ENCODE data around the gene NABP2.

NABP2 gene

DNA sequence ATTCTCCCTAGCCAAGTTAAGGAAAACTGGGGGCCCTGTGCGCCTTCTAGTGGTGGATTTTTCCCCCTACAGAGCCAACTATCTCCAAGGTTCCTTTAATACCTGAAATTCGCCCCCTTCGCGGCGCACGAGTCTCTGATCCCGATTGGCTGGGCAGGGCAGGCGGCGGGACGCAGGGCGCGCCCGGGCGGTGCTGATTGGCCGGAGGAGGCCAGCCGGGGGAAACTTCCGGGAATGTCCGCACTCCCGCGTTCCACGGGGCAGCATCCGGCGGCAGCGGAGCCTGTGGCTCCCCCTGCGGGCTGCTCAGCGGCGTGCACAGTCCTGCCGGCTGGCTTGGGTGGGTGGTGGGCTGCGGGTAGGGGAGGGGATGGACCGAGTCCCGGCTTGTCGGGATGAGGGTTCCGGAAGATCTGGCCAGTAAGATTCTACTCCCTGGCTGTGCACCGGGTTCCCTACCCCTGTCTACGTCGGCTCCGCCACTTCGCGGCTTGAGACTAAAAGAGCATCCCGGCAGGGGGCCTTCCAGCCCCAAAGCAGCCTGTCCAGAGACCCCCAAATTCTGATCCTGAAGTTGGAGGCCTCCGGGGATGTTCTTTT lies at the start of gene NABP2:
TSS of gene NABP2 (plus strand) at position 241 of the 600 bp plus-strand sequence. CDS start 515 bp downstream, outside the sequence.
- DNase-seq (ENCODE audit: low read depth in 2 of 2), result peak; percentile 97

- DNase-seq (ENCODE audit: low read depth in 2 of 2), result no peak
These were observed 45.8 kb upstream of the NABP2 start for GRCh38 chr12:56178347-56178746.

GRCh38 chr12:56186957-56187356 lies 37.2 kb upstream of the NABP2 start:
- no peak for DNase-seq (ENCODE audit: low read depth in 2 of 2)

DNA sequence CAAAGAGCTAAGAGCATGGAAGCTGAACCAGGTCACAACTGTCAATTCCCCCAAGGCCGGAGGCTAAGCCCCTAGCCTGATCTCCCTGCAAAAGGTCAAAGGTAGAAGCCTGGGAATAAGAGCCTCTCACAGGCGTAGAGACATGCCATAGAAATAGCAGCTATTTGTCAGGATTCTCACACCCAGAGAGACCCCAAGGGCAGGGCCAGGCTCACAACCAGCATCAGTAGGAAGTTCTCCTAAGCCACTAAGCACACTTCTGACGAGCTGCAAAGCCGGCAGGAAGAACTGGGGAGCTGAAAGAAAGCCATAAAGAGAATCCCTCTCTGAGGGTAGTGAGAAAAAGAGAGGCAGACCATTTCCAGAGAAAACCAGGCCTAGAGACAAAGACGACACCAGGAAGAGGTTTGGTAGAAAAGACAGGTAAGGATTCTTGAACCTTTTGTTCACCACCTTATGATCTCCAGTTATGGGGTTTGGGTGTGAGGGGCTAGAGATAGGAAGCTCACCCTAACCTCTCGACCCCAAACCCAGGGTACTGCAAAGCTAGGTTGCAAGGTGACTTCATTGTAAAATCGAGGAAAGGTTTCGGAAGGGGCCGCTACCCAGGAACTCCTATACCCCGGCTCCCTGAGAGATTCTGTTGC lies 35.9 kb upstream of the NABP2 start:
- no peak for DNase-seq (ENCODE audit: low read depth in 2 of 2)

- DNase-seq (ENCODE audit: low read depth in 2 of 2), result no peak
These were observed 35.4 kb upstream of the NABP2 start for GRCh38 chr12:56188778-56189098.

- DNase-seq (ENCODE audit: low read depth in 2 of 2), result peak; percentile 64 to 67
These were observed 34.8 kb upstream of the NABP2 start, which contains the start of gene SMARCC2 for GRCh38 chr12:56189099-56189917. Gene SMARCC2, minus strand, starts transcription at chr12:56189483. Its CDS starts 22 bp downstream, at chr12:56189461.

DNA sequence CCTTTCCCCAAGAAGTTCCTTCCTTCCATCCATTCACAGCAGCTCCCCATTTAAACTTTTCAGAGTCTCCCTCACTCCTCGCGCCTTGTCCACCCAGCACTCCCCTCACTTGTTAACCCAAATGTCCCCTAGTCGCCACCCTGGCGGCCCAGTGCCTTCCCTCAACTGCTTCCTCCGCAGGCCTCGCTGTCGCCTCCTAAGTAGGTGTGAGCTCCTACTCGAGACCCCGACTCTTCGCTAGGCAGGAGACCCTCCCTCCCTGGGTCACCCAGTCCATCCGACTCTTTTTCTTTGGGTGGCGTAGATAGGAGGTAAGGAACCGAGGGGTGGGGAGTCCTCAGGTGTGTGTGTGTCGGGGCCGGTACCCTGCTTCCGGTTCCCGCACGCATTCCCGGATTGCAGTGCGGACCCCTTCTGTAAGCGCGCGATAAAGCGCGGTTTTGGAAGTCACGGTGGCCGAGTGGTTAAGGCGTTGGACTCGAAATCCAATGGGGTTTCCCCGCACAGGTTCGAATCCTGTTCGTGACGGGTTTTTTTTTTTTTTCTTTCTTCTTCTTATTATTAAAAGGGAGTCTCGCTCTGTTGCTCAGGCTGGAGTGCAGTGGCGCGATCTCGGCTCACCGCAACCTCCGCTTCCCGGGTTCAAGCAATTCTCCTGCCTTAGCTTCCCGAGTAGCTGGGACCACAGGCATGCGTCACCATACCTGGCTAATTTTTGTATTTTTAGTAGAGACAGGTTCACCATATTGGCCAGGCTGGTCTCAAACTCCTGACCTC lies 34.0 kb upstream of the NABP2 start:
- DNase-seq (ENCODE audit: low read depth in 2 of 2), result peak; percentile 73 to 76

GRCh38 chr12:56190695-56191155 lies 33.4 kb upstream of the NABP2 start:
- DNase-seq (ENCODE audit: low read depth in 2 of 2), result no peak

GRCh38 chr12:56192582-56192981 lies 31.6 kb upstream of the NABP2 start:
- DNase-seq (ENCODE audit: low read depth in 2 of 2), result no peak

GRCh38 chr12:56193025-56193578 lies 31.0 kb upstream of the NABP2 start:
- peak; percentile 68 to 70 for DNase-seq (ENCODE audit: low read depth in 2 of 2)

DNA sequence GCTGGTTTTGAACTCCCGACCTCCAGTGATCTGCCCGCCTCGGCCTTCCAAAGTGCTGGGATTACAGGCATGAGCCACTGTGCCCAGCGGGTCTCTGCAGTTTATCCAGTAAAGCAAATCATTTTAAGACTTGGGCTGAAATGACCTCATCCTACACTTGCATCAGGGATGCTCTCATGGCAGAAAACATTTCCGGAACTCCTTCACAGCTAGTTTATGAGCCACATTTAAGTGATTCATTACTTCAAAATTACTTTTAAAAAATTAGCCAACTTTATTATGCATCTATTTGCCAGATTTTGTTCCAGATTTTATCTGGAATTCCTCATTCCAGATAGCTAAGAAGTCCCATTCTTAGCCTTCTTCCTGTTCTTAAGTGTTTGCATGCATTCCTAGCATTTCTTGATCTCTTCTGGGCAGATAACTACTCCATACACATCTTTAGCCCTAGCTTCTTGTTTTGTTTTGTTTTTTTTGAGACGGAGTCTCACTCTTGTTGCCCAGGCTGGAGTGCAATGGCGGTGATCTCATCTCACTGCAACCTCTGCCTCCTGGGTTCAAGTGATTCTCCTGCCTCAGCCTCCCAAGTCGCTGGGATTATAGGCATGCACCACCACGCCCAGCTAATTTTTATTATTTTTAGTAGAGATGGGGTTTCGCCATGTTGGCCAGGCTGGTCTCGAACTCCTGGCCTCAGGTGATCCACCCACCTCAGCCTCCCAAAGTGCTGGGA lies 27.2 kb upstream of the NABP2 start:
- DNase-seq (ENCODE audit: low read depth in 2 of 2), result peak; percentile 81 to 83

DNA sequence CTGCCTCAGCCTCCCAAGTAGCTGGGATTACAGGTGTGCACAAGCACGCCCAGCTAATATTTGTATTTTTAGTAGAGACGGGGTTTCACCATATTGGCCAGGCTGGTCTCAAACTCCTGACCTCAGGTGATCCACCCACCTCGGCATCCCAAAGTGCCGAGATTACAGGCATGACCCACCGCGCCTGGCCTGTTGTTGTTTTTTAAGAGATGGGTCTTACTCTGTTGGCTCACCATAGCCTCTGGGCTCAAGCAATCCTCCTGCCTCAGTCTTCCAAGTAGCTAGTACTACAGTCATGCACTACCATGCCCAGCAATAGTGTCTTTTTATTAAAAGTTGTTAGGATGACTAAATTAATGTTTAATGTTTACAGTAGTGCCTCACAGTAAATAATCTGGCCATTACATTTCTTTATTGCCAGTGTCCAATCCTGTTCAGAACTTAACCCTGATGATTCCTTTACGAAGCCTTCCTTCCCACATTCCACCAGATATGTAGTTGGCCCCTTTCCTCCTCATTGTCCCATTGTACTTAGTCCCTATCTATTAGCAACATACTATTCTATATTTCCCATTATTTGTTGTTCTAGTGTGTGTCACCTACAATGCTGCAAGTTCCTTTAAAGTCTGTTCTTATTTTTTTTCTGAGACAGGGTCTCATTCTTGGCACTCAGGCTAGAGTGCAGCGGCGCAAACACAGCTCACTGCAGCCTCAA lies 26.1 kb upstream of the NABP2 start:
- no peak for DNase-seq (ENCODE audit: low read depth in 2 of 2)

DNA sequence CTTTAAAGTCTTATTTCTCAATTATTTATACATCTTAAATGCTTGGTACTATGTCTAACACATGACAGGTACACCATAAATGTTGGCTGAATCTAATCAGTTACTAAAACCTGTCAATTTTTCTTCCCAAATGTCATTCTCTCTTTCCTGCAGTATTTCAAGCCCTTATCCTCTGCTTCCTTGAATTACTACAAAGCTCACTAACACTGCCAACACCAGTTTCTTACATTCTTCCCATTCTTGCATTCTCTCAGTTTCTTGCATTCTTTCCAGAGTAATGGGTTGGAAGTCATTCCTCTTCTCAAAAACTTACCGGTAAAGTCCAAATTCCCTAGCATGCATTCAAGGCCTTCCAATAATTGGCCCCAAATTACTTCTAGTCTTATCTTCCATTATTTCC lies 25.3 kb upstream of the NABP2 start:
- no peak for DNase-seq (ENCODE audit: low read depth in 2 of 2)

GRCh38 chr12:56202366-56202765 lies 21.8 kb upstream of the NABP2 start:
- no peak for DNase-seq (ENCODE audit: low read depth in 2 of 2)

- DNase-seq (ENCODE audit: low read depth in 2 of 2), result no peak
These were observed 21.3 kb upstream of the NABP2 start for GRCh38 chr12:56202838-56203237.

- no peak for DNase-seq (ENCODE audit: low read depth in 2 of 2)
These were observed 19.9 kb upstream of the NABP2 start for GRCh38 chr12:56204275-56204674.

- no peak for DNase-seq (ENCODE audit: low read depth in 2 of 2)
These were observed 18.7 kb upstream of the NABP2 start for GRCh38 chr12:56205445-56205844.

GRCh38 chr12:56206452-56207166 lies 17.5 kb upstream of the NABP2 start:
- peak in 1 of 2 experiments; percentile 12 for DNase-seq (ENCODE audit: low read depth in 2 of 2)

- no peak for DNase-seq (ENCODE audit: low read depth in 2 of 2)
These were observed 16.1 kb upstream of the NABP2 start for GRCh38 chr12:56208006-56208405.

GRCh38 chr12:56212361-56212760 lies 11.8 kb upstream of the NABP2 start:
- DNase-seq (ENCODE audit: low read depth in 2 of 2), result no peak
